Peyer's patch (tissue), 4 donors: ENCODE results near the gene ABI2. TPM values are rescaled to one million over a fixed set of nuclear protein-coding genes. Genes with fewer than 3 reads are reported as not detected.

ENCODE experiments used
- DNase-seq, 3 donors: peaks; one replicate each; pipeline ENCODE4 v3.0.0-alpha.2; 2017 to 2019
- H3K27ac ChIP-seq, 4 donors: fragments of 200-600 bp; sonication (generic); one replicate each; pipeline ENCODE4 v1.5.1; 2016 to 2019
- H3K27me3 ChIP-seq, 2 donors: fragments of 200-600 bp; sonication (generic); one replicate each; pipeline ENCODE4 v1.5.1; 2019
- H3K36me3 ChIP-seq, 3 donors: fragments of 200-600 bp; sonication (generic); one replicate each; pipeline ENCODE4 v1.5.1; 2016 to 2019
- H3K4me1 ChIP-seq, 4 donors: fragments of 200-600 bp; sonication (generic); one replicate each; pipeline ENCODE4 v1.5.1; 2016 to 2019
- H3K4me3 ChIP-seq, 4 donors: fragments of 200-600 bp; sonication (generic); 1 replicate in 3 of 4; 2 replicates in 1 of 4; pipeline ENCODE4 v1.5.1; 2016 to 2019; ENCODE audit warnings: mild to moderate bottlenecking in 1 of 4
- H3K9me3 ChIP-seq, 4 donors: fragments of 200-600 bp; sonication (generic); one replicate each; pipeline ENCODE4 v1.5.1; 2016 to 2019; ENCODE audit warnings: mild to moderate bottlenecking in 1 of 4
- POLR2A ChIP-seq, 2 donors: fragments of 450-650 bp; IDR thresholded peaks; one replicate each; pipeline ENCODE4 v1.5.1; 2017; ENCODE audit warnings: antibody characterized with exemption in 2 of 2, mild to moderate bottlenecking in 2 of 2, moderate library complexity in 2 of 2
- total RNA-seq, 4 donors: library from RNA; depleted of rRNA; stranded (reverse); fragments of >200 nt; gene quantifications; one replicate each; pipeline ENCODE4 v1.1.0, GENCODE V29; 2016
- TF ChIP-seq, protein P1 (sequence below), 6 experiments: fragments of 450-650 bp in 4 of 6; fragments of 200-600 bp in 2 of 6; sonication (generic) in 1 of 6; IDR thresholded peaks; one replicate each; pipeline ENCODE4 v1.5.1; 2017 to 2019; ENCODE audit warnings: antibody characterized with exemption in 6 of 6, mild to moderate bottlenecking in 3 of 6, moderate library complexity in 1 of 6

Gene ABI2
- total RNA-seq: 10 to 100 TPM in 3 of 4 donors, 1 to 10 TPM in 1; 7.7 to 26.4 (median 13.2) TPM

DNA sequence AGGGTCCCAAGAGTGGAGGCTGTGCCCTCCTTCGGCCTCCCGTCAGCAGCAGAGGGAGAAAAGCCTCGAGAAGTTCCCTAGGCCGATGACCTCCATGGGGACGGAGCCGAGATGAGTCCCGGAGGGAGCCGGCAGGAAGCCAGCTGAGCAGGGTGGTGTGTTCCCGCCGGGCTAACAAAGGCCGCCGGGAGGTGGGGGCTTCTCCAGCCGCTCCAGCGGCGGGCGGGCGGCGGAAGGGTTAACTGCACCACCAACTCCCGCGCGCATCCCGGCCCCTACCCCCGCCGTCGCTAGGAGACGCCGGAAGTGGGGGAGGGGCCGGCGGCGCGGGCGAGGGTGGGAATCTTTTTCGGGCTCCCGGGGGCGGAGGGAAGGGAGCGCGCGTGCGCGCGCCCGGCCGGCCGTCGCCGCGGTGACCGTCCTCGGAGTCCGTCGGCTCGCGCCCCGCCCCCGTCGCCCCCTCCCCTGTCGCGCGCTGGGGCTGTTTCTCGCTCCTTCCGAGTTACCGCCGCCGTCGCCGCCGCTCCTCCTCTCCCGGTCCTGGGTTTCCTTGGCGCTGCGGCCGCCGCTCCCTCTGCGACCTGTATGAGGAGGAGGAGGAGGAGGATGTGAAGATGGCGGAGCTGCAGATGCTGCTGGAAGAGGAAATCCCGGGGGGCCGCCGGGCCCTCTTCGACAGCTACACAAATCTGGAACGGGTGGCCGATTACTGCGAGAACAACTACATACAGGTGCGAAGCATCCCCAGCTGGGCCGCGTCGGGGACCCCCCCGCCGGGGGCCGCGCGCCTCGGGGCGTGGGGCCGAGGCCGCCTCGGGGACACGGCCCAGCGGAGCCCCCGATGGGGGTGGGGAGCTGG, at the start of gene ABI2:
ABI2 (plus strand) TSS at position 494 of the 859 bp plus-strand sequence; CDS start at position 615, 121 bp downstream.
- Histone ChIP-seq H3K27ac (peak within 1 kb of the TSS; percentile 63 to 80 (median 76)), H3K9me3 (no peaks in the 10 kb centered on the region), H3K27me3 (no peaks in the 10 kb centered on the region), H3K36me3 (no peaks in the 10 kb centered on the region), H3K4me3 (peak within 1 kb of the TSS; percentile 84 to 98 (median 94)), H3K4me1 (peaks cover 0 to 18% (median 0%) of the 10 kb centered on the region in 4 donors)
- TF ChIP-seq POLR2A (IDR thresholded peaks at IDR 0.05): no peak
- TF ChIP-seq, protein P1, sequence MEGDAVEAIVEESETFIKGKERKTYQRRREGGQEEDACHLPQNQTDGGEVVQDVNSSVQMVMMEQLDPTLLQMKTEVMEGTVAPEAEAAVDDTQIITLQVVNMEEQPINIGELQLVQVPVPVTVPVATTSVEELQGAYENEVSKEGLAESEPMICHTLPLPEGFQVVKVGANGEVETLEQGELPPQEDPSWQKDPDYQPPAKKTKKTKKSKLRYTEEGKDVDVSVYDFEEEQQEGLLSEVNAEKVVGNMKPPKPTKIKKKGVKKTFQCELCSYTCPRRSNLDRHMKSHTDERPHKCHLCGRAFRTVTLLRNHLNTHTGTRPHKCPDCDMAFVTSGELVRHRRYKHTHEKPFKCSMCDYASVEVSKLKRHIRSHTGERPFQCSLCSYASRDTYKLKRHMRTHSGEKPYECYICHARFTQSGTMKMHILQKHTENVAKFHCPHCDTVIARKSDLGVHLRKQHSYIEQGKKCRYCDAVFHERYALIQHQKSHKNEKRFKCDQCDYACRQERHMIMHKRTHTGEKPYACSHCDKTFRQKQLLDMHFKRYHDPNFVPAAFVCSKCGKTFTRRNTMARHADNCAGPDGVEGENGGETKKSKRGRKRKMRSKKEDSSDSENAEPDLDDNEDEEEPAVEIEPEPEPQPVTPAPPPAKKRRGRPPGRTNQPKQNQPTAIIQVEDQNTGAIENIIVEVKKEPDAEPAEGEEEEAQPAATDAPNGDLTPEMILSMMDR (IDR thresholded peaks at IDR 0.05): no peak
- DNase-seq: peak; percentile 69 to 85 (median 83)

DNA sequence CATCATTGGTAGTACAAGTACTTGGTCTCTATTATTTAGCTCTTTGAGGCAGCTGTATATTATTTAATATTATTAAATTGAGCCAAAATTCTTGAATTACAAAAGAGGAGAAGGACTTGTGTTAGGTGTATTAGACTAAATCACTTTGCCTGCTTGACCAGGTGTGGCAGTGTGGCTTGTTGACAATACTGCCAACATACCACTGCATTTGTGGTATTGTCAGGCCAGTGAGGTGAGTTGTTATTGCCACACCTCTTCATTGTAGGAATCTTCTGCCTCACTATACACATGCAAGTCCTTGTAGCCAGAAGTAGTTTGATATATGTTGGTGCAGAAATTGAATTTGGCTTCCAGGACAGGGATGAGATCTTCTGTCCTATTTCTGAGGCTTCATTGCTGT, 48.9 kb upstream of the ABI2 start:
- Histone ChIP-seq H3K4me1 (no peaks in the 10 kb centered on the region), H3K36me3 (peaks cover 0 to 79% (median 0%) of the 10 kb centered on the region in 3 donors), H3K27me3 (no peaks in the 10 kb centered on the region), H3K9me3 (no peaks in the 10 kb centered on the region), H3K27ac (no peak overlapping the region), H3K4me3 (no peak overlapping the region)
- no peak for DNase-seq
- TF ChIP-seq, protein P1 (IDR thresholded peaks at IDR 0.05): no peak
- no peak for TF ChIP-seq POLR2A (IDR thresholded peaks at IDR 0.05)

DNA sequence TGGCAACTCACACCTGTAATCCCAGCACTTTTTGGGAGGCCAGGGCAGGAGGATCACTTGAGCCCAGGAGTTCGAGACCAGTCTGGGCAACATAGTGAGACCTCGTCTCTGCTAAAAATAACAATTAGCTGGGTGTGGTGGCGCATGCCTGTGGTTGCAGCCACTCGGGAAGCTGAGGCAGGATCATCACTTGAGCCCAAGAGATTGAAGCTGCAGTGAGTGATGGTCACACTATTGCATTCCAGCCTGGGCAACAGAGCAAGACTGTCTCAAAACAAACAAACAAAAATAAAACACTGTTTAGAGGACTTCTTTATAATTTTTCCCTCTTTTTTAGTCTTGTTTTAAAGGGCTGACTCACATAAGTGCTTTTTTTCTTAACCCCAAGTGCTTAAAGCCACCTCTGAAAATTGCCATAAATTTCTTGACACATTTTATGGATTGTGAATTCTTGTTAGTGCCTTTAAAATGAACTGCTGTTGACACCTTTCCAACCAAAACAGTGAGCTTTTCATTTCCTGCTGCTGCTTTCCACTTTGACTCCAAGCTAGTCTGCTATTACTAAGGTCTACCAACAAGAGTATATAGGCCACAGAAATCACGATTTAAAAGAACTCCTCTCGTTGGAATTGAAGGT, 47.6 kb upstream of the ABI2 start:
- TF ChIP-seq, protein P1 (IDR thresholded peaks at IDR 0.05): no peak
- H3K4me1 ChIP-seq: no peaks in the 10 kb centered on the region
- no peak for DNase-seq
- H3K27me3 ChIP-seq: no peaks in the 10 kb centered on the region
- H3K36me3 ChIP-seq: peaks cover 0 to 84% (median 0%) of the 10 kb centered on the region in 3 donors
- H3K9me3 ChIP-seq: no peaks in the 10 kb centered on the region
- H3K27ac ChIP-seq: no peak overlapping the region
- H3K4me3 ChIP-seq: no peak overlapping the region

DNA sequence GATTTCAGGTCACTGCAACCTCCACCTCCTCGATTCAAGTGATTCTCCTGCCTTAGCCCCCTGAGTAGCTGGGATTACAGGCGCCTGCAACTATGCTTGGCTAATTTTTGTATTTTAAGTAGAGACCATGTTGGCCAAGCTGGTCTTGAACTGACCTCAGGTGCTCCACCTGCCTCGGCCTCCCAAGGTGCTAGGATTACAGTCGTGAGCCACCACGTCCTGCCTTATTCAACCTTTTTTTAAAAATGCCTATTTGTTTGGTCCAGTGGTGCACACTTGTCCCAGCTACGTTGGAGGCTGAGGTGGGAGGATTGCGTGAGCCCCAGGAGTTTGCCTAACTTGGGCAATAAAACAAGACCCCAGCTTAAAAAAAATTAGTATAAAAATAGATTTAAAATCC, 46.1 kb upstream of the ABI2 start:
- TF ChIP-seq, protein P1 (IDR thresholded peaks at IDR 0.05): no peak
- no peak for TF ChIP-seq POLR2A (IDR thresholded peaks at IDR 0.05)
- Histone ChIP-seq H3K36me3 (peaks cover 0 to 93% (median 0%) of the 10 kb centered on the region in 3 donors), H3K4me1 (no peaks in the 10 kb centered on the region), H3K9me3 (no peaks in the 10 kb centered on the region), H3K4me3 (no peak overlapping the region), H3K27ac (no peak overlapping the region), H3K27me3 (no peaks in the 10 kb centered on the region)
- no peak for DNase-seq

DNA sequence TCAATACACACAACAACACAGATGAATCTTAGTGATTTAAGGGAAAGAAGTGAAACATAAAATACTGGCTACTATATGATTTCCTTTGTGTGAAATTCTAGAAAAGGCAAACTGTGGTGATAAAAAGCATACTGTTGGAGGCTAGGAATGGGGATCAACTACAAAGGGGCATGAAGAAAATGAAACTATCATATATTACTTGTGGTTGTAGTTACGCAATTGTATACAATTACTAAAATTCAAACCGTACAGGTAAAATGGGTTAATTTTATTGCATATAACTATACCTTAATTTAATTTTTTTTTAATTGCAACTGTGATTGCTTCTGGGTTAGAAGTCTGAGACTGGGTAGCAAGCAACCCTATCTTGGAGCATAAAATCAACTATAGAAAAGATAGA, 41.7 kb upstream of the ABI2 start:
- DNase-seq: no peak
- Histone ChIP-seq H3K27me3 (no peaks in the 10 kb centered on the region), H3K4me1 (no peaks in the 10 kb centered on the region), H3K36me3 (peaks cover 0 to 76% (median 0%) of the 10 kb centered on the region in 3 donors), H3K27ac (no peak overlapping the region), H3K9me3 (no peaks in the 10 kb centered on the region), H3K4me3 (no peak overlapping the region)
- TF ChIP-seq, protein P1 (IDR thresholded peaks at IDR 0.05): no peak
- TF ChIP-seq POLR2A (IDR thresholded peaks at IDR 0.05): no peak
